ENCODE results near the gene MAP3K8.
"Not testable (repeated sequence)": the region's sequence is repeated elsewhere in the genome, so short reads cannot be mapped to it uniquely, and the experiment has no call there.

Gene MAP3K8

DNA sequence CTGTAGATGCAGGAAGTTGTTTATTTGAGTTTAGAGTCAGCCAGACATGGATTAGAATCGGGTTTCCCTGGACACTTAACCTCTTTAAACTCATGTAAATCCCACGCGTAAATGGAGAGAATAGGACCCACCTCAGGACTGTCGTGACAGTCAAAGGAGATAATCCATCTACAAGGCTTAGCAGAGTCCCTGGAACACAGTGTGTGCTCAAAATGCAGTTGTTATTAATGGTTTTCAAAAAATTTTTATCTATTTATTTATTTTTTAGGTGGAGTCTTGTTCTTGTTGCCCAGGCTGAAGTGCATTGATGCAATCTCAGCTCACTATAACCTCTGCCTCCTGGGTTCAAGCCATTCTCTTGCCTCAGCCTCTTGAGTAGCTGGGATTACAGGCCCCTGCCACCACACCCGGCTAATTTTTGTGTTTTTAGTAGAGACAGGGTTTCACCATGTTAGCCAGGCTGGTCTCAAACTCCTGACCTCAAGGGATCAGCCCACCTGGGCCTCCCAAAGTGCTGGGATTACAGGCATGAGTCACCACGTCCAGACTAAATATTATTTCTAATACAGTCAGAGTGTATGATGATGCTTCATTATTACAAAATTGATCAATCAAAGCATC is 10.2 kb upstream of the MAP3K8 start:
- DNase-seq: not testable (repeated sequence)

DNA sequence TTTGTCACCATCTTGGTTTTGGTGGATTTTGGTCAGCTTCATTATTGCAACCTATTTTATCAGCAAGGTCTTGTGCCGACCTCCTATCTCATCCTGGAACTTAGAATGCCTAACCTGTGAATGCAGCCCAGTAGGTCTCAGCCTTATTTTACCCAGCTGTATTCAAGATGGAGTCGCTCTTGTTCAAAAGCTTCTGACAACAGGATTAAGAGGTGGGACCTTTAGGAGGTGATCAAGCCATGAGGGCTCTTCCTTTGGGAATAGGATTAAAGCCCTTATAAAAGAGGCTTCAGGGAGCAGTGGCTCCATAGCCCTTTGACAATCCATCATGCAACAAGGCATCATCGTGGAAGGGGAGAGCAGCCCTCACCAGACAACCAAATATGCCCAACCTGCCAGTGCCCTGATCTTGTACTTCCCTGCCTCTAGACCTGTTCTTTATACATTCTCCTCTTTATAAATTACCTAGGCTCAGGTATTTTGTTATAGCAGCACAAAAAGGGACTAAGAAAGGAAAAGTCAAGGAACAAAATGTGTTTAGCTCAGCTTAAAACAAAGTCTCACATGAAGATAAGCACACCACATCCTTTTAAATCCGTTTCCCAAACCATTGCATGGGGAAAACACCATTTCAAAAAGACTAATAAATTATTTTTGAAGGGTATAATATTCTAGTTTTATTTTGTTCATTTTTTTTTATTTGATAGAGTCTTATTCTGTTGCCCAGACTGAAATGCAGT is 8.5 kb upstream of the MAP3K8 start:
- no peak for DNase-seq

DNA sequence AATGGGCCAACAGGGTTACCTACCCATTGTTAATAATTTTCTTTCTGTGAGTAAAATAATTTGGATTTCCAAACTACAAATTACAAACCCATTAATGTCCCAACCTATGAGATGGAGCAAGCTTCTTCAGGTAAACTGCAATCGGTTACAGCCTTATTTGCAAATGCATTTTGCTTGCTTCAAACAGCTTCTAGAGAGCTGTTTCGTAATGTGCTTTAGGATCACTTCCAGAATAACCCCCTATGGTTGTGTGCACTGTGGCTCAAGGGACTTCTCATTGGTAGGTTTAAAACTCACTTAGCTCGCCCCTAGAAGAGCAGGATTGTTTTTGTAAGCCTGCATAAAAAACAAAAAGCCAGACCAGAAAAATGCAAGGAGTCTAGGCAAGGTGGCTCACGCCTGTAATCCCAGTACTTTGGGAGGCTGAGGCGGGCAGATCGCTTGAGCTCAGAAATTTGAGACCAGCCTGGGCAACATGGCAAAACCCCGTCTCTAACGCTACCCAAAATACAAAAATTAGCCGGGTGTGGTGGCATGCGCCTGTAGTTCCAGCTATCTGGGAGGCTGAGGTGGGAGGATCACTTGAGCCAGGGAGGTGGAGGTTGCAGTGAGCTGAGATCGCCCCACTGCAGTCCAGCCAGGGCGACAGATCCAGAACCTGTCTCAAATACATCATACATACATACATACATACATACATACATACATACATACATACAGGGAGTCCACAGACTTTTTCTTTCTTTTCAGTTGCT is 3.3 kb upstream of the MAP3K8 start:
- no peak for DNase-seq

DNA sequence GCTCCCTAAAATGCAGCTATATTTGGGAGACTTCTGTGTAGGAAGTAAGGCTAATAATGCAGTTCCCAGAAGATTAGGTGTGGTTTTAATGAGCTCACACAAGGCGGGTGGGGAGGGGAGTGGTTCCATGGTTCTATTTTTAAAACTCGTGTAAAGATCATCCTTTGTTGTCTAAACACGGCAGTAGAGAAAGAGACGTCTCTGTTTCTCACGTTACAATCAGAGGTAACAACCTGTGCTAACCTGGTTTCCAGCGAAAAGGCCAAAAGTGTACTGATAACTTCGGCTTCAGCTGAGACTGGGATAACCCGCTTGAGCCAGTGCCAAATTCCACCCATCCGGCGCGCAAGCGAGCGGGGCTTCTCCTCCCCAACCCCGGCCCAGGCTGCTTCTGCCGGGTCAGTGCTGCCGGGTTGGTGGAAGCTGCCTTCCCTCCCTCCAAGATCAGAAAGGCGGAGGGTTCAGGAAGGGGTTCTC is 2.5 kb upstream of the MAP3K8 start:
- DNase-seq: no peak

DNA sequence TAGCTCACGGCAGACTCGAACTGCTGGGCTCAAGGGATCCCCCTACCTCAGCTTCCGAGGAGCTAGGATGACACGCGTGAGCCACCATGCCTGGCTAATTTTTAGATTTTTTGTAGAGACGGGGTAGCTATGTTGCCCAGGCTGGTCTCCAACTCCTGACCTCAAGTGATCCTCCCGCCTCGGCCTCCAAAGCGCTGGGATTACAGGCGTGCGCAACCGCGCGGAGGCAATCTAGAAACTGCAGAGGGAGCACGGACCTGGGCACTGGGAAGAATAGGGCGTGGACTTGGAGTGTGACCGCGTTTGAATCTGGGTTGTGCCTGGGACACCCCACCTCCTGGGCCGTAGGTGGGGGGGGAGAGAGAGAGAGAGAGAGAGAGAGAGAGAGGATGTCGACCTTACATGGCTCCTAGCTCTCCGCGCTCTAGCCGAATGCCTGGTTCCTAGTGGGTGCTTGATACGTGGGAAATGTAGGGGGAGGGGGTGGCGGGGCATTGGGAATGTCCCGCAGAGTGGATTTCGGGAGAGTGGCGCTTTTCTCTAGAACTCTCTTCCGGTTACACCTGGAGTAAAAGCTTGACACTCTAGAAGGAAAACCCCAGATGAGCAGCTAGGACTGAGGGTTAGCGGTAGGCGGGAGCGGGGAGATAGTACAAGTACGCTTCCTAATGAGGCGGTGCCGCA is 1.2 kb upstream of the MAP3K8 start:
- peak; percentile 56 for DNase-seq

DNA sequence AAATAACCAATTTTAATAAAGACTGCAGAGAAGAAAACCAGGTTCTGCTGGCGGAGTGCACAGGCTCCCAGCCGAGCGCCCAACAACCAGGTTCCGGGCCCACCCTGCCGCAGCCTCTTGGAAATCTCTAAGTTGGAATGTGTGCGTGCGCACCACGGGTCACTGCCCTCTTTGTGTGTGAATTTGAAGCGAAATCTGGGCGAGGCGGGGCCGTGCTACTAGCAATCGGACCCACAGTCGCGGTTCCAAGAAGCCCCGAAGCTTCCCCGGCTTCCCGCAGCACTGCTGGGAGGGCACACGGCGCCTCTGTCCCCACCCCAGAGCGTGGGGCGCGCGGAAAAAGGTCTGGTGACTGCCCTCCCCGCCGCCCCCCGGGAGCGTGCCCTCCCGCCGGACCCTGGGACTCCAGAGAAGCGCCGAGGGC is 666 bp upstream of the MAP3K8 start:
- DNase-seq: peak; percentile 77

DNA sequence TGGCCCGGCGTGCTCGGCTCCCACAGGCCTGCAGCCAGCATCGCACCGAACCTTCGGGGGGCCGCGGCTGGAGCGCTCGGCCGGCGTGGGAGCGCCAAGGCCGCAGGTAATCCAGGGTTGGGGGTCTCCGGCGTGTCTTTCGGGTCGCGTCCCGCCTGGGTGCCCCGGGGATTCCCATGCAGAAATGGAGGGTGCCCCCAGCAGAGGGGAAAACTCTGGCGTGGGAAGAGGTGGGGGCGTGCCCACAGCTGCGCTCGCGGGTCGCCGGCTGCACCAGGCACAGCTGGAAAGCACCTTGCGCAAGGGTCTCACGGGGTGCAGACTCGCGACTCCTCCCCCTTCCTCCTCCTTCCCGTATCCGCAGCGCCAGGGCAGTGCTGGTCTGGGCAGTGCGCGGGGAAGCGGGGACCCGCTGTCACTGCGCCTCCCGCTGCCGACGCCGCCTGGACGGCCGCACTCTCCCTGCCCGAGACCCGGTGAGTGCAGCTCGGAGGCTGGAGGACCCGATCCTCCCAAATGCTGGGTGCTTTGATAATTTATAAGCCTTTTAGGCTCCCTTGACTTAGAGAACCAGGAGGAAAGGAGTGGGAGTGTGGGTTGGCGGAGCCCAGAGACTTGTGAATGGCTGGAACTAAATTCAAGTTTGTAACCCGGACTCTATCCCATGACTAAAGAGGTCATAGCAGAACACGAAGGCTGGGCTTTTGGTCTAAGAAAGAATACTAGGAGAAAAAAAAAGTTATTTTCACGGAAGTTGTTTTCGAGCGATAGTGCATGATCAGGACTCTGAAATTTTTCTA is 489 bp downstream of the MAP3K8 start:
- peak; percentile 74 for DNase-seq

DNA sequence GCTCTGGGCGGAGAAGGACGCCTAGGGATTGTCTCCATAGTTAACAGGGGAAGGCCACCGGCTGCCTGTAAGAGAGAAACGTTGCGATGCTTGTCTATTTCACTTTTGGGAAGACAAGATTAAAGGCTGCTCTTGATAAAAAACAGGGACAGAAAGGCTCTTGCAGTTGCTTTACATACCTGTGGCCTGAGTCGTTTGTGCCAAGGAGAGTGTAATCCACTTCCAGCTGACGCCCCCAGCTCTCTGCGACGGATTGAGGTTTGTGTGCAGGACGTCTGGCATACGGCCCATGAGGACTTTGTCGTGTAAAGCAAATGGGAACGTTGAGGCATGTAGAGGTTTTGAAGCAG is 1.1 kb downstream of the MAP3K8 start:
- DNase-seq: no peak

DNA sequence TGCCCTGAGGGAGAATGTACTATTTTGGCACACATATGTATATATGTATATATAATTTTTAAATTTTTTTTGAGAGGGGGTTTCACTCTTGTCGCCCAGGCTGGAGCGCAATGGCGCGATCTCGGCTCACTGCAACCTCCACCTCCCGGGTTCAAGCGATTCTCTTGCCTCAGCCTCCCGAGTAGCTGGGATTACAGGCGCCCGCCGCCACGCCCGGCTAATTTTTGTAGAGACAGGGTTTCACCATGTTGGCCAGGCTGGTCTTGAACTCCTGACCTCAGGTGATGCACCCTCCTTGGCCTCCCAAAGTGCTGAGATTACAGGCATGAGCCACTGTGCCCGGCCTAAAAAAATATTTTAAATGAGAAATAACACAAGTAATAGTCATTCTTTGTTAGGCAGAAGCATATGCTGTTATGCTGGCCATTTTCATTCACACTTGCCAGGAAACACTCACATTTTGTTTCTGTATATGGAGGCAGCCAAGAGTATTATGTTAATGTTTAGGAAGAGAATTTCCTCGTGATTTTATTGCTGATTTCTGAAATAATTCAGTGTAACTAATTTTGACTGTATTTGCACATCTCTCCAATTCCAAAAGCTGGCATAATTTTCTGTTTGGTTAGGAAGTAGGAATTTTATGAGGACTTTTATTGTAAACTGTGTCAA is 1.6 kb downstream of the MAP3K8 start:
- DNase-seq: not testable (repeated sequence)

DNA sequence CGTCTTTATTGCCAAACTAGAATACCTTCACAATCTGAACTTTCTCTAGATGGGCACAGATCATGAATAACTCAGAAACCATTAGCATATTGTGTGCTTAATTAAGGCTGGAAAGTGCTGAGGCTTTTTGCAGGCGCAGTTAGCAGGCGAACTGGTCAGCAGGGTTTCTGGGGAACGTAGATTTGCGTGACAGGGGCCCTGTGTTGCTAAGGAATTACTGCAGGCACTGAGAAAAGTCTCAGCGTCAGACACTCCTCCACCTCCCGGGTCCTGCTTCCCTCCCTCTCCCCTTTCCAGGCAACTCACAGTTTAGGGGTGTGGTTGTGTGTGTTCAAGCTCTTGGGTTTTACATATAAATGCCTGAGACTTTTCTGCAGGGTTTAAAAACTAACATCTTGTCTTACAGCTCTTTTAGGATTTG is 2.2 kb downstream of the MAP3K8 start:
- peak; percentile 67 for DNase-seq

DNA sequence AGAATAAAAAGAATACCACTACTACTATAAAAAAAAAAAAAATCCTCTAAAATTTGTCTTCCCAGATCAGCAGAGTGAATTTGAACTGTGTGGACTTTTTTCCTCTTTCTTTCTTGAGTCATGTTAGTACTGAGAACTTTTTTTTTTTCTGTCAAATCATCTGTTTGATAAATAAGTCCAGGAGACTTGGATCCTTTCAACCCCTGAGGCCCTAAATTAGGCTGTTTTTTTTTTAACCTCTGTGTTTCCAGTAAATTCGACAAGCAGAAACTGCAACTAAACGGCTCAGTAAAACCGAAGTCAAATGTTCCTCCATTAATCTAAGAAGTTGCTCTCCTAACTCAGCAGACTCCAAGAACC is 2.7 kb downstream of the MAP3K8 start:
- DNase-seq: no peak

DNA sequence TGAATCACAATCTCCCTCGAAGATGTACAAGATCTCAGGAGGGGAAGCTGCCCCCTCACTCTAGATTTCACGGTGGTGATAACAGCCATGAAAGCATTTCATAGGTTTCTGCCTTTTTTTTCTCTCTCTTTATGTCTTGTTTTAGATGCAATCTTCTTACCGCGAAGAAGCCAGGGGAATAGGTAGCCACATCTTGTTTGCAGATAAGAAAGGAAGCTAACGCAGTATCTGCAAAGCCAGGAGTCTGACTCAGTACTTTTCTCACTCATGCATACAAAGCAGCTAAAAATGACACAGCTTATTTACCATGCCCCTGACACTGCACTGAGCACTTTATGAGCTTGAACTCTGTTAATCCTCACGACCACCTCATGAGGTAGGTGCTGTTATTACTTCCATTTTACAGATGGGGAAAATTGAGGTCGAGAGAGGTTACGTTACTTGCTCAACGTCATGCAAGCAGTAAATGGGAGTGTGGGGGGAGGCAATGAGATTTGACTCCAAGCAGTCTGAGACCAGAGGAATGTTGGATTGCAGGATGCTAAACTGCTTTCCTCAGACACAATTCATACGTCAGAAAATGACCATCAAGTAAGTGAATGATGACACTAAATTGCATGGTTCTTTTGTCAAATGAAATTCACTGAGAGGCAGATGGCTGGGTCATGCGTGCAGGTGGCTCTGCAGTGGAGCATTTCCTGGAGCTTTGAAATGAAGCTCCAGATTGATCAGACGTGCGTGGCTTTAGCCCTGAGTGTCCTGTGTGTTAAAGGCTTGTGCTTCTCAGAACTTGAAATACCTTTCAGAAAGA is 3.3 kb downstream of the MAP3K8 start:
- DNase-seq: no peak

DNA sequence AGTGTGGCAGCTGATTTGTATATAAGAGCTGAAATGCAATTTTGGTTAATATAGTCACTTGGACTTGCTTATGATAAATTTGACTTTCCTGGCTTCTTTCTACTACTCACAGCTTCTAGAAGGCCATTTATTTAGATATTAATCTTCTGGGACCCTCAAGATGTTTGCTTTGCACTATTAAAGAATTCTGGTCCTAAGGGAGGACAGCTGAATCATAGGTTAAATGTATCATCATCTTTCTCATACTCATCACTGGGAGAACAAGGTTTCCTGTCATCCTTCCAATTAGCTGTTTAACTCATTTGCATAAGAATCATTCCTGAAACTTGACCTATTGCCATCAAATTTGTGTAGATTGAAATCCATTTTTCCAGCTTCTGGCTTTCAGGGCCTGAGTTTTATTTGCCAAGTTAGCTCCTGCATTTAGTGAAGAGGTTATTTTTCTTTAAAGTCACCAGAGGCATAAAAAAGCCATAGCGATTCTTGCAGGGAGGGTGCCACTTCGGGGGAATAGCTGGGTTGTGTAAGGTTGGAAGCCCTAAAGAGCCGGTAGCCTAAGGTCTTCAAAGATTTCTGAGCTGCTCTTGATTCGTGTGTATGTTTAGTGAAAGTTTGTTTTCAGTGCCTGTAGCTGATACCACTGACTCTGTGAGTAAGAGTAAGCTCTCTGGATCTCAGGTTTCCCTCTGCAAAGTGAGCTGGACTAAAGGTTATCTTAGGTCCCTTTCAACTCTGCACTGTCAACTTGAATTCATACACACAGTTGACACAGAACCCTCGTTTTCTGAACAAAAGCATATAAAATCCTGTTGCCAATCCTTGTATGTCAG is 4.3 kb downstream of the MAP3K8 start:
- no peak for DNase-seq

DNA sequence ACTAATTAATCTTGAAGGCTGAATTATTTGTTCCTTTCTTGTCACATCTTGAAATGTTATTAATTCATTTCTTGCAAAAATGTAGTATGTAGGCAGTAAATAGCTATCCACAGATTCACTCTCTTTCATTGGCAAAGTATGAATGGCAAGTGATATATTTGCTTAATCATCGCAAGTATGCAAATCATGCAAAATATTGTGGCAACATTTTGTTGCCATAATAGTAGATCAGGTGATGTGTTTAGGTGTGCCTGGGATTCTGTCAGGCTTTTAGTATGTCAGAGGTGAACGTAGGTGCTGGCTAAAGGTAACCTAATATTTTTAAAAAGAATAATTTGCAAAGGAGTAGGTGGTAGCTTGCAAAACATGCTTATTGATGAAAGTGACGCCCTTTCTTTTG is 5.9 kb downstream of the MAP3K8 start:
- DNase-seq: no peak

DNA sequence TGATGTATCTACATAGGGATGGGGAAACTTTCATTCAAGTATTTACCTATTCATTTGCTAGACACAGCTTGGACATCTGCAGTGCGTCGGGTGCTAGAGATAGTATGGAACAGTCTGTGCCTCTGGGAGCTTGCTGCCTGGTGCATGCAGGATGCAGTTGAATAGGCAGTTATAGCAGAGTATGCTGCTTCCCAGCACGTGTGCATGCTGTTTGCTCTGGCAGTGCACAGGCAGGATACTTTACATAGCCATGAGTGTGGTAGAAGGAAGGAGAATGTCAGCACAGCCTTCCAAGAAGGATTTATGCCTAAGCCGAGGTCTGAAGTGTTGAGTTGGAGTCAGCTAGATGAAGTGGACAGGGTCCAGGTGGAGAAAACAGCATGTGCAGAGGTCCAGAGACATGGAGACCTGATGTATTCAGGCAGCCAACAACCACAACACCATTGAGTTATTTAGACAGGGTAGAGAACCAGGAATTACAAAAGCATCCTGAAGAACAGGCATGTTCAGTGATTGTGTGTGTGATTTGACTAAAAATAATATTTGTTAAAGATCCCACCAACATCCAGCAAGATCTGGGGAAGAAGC is 8.1 kb downstream of the MAP3K8 start:
- no peak for DNase-seq

DNA sequence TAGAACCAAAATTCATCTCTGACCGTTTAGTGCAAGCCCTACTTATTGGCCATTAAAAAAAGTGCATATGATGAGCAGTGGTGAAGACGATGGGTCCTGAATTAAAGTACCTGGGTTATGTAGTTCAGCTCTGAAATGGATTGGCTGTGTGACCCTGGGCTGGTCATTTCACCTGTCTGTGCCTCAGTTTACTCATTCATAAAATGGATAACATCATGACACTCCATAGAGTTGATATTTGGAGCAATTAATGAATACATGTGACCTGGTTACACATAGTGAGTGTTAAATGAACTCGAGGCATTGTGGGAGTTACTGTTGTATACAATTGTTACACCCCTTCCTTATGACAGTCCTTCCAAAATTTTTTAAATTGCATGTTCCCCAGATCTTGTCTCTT is 9.1 kb downstream of the MAP3K8 start:
- no peak for DNase-seq

DNA sequence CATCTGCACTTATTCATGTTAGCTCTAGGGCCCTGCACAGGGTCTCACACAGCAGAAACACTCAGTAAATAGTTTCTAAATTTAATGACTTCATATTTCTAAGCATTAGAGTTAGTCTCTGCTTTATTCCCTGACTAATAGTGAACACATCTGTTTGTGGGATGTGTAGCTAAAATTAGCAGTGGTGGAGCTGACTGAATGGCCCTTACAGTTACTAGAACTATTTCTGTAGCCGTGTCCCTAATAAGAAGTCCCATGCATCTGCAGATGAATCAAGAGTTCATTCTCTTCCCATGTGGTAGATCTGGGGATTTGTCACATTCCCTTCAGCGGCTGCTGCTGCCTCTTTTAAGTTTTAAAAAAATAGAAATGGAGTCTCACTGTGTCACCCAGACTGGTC is 11.7 kb downstream of the MAP3K8 start:
- no peak for DNase-seq

DNA sequence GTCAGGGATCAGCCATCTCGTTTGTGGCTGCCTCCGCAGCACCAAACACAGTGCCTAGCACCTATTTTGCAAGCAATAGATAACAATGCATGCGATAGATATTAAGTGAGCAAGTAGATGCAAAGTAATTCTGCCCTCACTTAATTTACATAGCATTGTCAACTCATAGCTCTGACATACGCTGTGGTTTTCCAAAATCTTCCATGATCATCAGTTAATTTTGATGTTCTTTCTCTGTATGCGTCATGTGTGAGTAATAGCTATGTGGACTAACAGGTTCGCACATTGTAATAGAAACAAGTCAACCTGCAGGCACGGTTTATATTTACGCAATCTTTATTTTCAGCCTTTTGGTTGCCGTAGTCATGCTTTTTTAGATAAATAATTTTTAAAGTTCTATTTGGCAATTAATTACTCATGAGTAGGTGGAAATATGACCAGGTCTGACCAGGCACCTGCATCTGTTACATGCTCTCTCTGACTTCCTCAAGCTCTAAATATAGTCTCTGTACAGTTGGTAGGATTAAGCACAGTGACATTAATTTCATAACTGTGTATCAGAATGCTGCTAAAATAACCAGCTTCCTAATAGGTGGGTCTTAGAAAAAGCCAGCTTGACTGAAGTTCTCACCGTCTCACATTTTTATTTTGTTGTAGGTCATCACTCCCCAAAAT is 13.3 kb downstream of the MAP3K8 start:
- DNase-seq: no peak

DNA sequence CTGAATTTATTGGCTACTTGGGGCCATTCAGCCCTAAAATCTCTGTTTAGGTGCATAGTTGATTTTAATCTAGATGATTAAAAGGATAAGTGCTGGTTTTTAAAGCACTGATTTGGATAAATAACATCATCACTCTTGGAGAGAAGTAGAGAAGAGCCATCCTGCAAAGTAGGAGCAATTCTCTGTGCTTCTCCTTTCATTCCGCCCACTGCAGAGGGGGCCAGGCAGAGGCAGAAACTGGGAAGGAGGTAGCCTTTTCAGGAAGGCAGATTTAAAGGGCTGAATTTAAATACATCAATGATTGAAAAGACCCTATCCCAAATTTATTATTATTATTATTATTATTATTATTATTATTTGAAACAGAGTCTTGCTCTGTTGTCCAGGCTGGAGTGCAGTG is 14.1 kb downstream of the MAP3K8 start:
- no peak for DNase-seq
